Ectodermal cell (in vitro differentiated cells): ENCODE results near the gene BTG2.
A peak's percentile ranks its signal among the peaks of the same experiment; 100 is the strongest.
"Not testable (repeated sequence)": the region's sequence is repeated elsewhere in the genome, so short reads cannot be mapped to it uniquely, and the experiment has no call there.

Source experiments
- H3K27ac ChIP-seq: 2 replicates; pipeline ENCODE4 v1.7.0; 2013; ENCODE audit warnings: mild to moderate bottlenecking, low read depth, low read length; ENCODE audit not compliant: insufficient read depth, poor library complexity, severe bottlenecking
- H3K27me3 ChIP-seq: 2 replicates; pipeline ENCODE4 v1.7.0; 2013; ENCODE audit warnings: mild to moderate bottlenecking, low read length; ENCODE audit not compliant: insufficient read depth, control insufficient read depth, poor library complexity, severe bottlenecking
- H3K36me3 ChIP-seq: one replicate; pipeline ENCODE4 v1.7.0; 2013; ENCODE audit warnings: low read length; ENCODE audit not compliant: control insufficient read depth, insufficient read depth
- H3K4me1 ChIP-seq: one replicate; pipeline ENCODE4 v1.7.0; 2013; ENCODE audit warnings: low read length; ENCODE audit not compliant: control insufficient read depth, insufficient read depth
- H3K4me3 ChIP-seq: 2 replicates; pipeline ENCODE4 v1.7.0; 2013; ENCODE audit warnings: low read depth, low read length, control low read depth; ENCODE audit not compliant: insufficient read depth
- H3K9me3 ChIP-seq: 2 replicates; pipeline ENCODE4 v1.7.0; 2013; ENCODE audit warnings: mild to moderate bottlenecking, low read length, moderate library complexity; ENCODE audit not compliant: control insufficient read depth
- WGBS, 2 experiments: methylation state at CpG; one replicate each; pipeline ENCODE4 v1.1.7; 2013; ENCODE audit warnings: missing lambda C conversion rate in 2 of 2; 5-methylcytosine and 5-hydroxymethylcytosine counted together

Gene BTG2

GRCh38 chr1:203296460-203297073, 8.8 kb upstream of the BTG2 start:
- WGBS, 2 experiments: 89 to 92% methylated on average over 7 of the region's 7 CpGs
- Histone ChIP-seq H3K27me3 (peaks cover 4% of the 10 kb centered on the region), H3K9me3 (no peaks in the 10 kb centered on the region), H3K27ac (no peak overlapping the region), H3K4me1 (peaks cover under 1% of the 10 kb centered on the region), H3K36me3 (no peaks in the 10 kb centered on the region), H3K4me3 (no peak overlapping the region)

GRCh38 chr1:203299169-203299568, 6.2 kb upstream of the BTG2 start:
- H3K4me3 ChIP-seq: no peak overlapping the region
- H3K4me1 ChIP-seq: no peaks in the 10 kb centered on the region
- H3K27me3 ChIP-seq: peaks cover 26% of the 10 kb centered on the region
- no peak overlapping the region for H3K27ac ChIP-seq
- 84 to 88% methylated on average over 4 of the region's 4 CpGs for WGBS, 2 experiments
- H3K9me3 ChIP-seq: no peaks in the 10 kb centered on the region
- no peaks in the 10 kb centered on the region for H3K36me3 ChIP-seq

GRCh38 chr1:203299719-203300429, 5.4 kb upstream of the BTG2 start:
- H3K27me3 ChIP-seq: peaks cover 33% of the 10 kb centered on the region
- not testable (repeated sequence) for H3K4me1 ChIP-seq, H3K27ac ChIP-seq, H3K36me3 ChIP-seq, H3K9me3 ChIP-seq, H3K4me3 ChIP-seq
- WGBS, 2 experiments: 83 to 93% methylated on average over 6 to 8 of the region's 8 CpGs

- Histone ChIP-seq H3K27ac (no peak overlapping the region), H3K27me3 (peaks cover 38% of the 10 kb centered on the region), H3K9me3 (no peaks in the 10 kb centered on the region)
These were observed 4.6 kb upstream of the BTG2 start for GRCh38 chr1:203300441-203301330.

GRCh38 chr1:203301331-203301668, 4.0 kb upstream of the BTG2 start:
- Histone ChIP-seq H3K4me1 (no peaks in the 10 kb centered on the region), H3K27me3 (peaks cover 44% of the 10 kb centered on the region), H3K9me3 (no peaks in the 10 kb centered on the region), H3K4me3 (no peak overlapping the region), H3K36me3 (no peaks in the 10 kb centered on the region), H3K27ac (no peak overlapping the region)

More at GRCh38 chr1:203300441-203301330, 4.6 kb upstream of the BTG2 start:
- Histone ChIP-seq H3K4me3 (no peak overlapping the region), H3K4me1 (no peaks in the 10 kb centered on the region), H3K36me3 (no peaks in the 10 kb centered on the region)
- 90% methylated on average over 11 of the region's 11 CpGs for WGBS, 2 experiments

GRCh38 chr1:203302456-203302855, 2.9 kb upstream of the BTG2 start:
- 94 to 96% methylated on average over 7 of the region's 7 CpGs for WGBS, 2 experiments
- H3K4me3 ChIP-seq: no peak overlapping the region
- H3K27me3 ChIP-seq: peaks cover 56% of the 10 kb centered on the region
- H3K36me3 ChIP-seq: no peaks in the 10 kb centered on the region
- peaks cover 11% of the 10 kb centered on the region for H3K4me1 ChIP-seq
- no peak overlapping the region for H3K27ac ChIP-seq
- no peaks in the 10 kb centered on the region for H3K9me3 ChIP-seq

GRCh38 chr1:203302894-203303293, 2.4 kb upstream of the BTG2 start:
- peaks cover 16% of the 10 kb centered on the region for H3K4me1 ChIP-seq
- WGBS, 2 experiments: 92 to 97% methylated on average over 3 of the region's 3 CpGs
- no peaks in the 10 kb centered on the region for H3K9me3 ChIP-seq
- H3K27ac ChIP-seq: no peak overlapping the region
- no peaks in the 10 kb centered on the region for H3K36me3 ChIP-seq
- H3K27me3 ChIP-seq: peaks cover 60% of the 10 kb centered on the region
- no peak overlapping the region for H3K4me3 ChIP-seq

- peaks cover 76% of the 10 kb centered on the region for H3K27me3 ChIP-seq
- peaks cover 30% of the 10 kb centered on the region for H3K4me1 ChIP-seq
- H3K27ac ChIP-seq: no peak overlapping the region
- H3K36me3 ChIP-seq: no peaks in the 10 kb centered on the region
- whole genome bisulfite sequencing, 2 experiments: 84 to 91% methylated on average over 9 of the region's 9 CpGs
- H3K4me3 ChIP-seq: peak overlapping the region; percentile 29
- no peaks in the 10 kb centered on the region for H3K9me3 ChIP-seq
These were observed 864 bp upstream of the BTG2 start for GRCh38 chr1:203304391-203304918.

GRCh38 chr1:203305809-203306088, 430 bp downstream of the BTG2 start:
- H3K9me3 ChIP-seq: no peaks in the 10 kb centered on the region
- peaks cover 5% of the 10 kb centered on the region for H3K36me3 ChIP-seq
- H3K27me3 ChIP-seq: peaks cover 87% of the 10 kb centered on the region
- peaks cover 34% of the 10 kb centered on the region for H3K4me1 ChIP-seq
- 1 to 2% methylated on average over 21 of the region's 21 CpGs for WGBS, 2 experiments
- H3K27ac ChIP-seq: no peak overlapping the region
- peak overlapping the region; percentile 80 for H3K4me3 ChIP-seq
